G401.6 (cell line): ENCODE measurements around the gene FOSB.
A peak's percentile ranks its signal among the peaks of the same experiment; 100 is the strongest.

Experiments
- FAIRE-seq: peaks from 2 replicates; lab custom pipeline; 2012; peaks lifted over from hg19 to GRCh38; lab: Jason Lieb, UNC

FOSB gene

DNA sequence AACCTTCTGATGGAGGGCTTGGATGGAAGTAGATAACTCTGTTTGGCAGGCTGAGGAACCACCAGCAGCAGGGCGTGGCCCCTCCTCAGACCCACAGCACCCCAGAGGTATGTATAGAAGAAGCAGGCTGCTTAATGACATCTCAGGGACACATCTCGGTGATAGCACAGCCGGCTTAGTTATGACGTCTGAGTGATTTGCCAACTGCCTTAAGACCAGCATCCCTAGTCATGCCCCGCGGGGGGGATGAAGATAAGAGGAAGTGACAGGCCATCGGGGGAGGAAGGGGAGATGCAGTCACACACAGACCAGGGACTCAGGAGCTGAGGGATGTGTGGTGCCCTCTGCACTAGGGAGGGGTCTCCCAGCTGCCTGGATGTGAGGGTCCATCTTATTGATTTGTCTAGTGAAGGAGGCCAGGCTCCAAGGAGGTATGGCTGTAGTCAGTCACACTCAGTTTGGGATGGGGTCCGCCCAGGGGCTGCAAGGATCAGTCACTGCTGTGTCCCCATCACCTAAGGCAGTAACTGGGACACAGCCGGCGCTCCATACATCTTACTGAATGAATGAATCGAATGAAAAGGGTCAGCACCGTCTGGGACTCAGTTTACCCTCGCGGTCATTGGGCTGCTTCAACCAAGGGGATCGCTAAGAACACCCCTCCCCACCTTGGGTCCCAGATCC lies 24.9 kb upstream of the FOSB start:
- no peak for FAIRE-seq

- peak; percentile 91 for FAIRE-seq
Observed at GRCh38 chr19:45443462-45444317, 24.1 kb upstream of the FOSB start.

GRCh38 chr19:45444318-45445041 lies 23.3 kb upstream of the FOSB start:
- no peak for FAIRE-seq

DNA sequence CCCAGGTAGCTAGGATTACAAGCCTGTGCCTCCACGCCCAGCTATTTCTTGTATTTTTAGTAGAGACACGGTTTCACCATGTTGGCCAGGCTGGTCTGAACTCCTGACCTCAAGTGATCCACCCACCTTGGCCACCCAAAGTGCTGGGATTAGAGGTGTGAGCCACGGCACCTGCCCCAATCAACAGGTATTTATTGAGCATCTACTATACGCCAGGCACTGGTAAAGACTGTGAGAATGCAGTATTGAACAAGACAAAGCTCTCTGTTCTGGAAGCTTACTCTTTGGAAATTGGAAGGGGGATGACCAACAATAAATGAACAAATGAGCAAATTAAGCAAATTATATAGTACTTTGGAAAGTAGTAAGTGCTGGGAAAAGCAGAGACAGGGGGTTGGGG lies 22.7 kb upstream of the FOSB start:
- no peak for FAIRE-seq

- peak; percentile 25 for FAIRE-seq
Observed at GRCh38 chr19:45446295-45446694, 21.5 kb upstream of the FOSB start.

GRCh38 chr19:45446944-45447343 lies 20.9 kb upstream of the FOSB start:
- no peak for FAIRE-seq

DNA sequence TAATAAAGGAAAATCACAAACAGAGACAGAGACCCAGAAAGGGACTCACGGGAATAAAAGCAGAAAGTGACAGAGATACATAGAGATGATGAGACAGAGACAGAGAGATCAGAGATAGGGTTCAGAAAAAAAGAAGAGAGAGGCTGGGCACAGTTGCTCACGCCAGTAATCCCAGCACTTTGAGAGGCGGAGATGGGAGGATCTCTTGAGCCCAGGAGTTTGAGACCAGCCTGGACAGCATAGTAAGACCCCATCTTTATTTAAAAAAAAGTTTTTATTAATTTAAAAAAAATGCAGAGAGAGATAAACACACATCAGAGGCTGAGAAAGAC lies 19.4 kb upstream of the FOSB start:
- FAIRE-seq: no peak

DNA sequence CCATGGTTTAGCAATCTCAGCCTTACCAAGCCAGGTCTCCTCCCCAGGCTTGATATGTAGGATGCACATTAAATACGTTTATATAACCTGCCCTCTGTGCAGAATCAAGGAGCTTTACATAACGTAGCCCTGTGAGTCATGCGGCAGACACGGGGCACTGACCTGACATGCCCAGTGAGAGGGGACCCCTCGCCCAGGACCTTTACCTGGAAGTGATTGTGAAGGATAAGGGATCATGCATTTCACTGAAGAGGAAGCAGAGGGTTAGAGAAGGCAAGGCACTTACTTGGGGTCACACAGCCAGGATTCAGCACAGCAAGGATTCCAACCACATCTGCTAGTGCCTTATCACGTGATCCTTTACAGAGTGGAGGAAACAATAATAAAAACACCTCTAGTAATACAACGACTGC lies 18.9 kb upstream of the FOSB start:
- FAIRE-seq: no peak

GRCh38 chr19:45450012-45450333 lies 17.8 kb upstream of the FOSB start:
- FAIRE-seq: no peak

- FAIRE-seq: no peak
Observed at GRCh38 chr19:45451131-45451849, 16.5 kb upstream of the FOSB start.

DNA sequence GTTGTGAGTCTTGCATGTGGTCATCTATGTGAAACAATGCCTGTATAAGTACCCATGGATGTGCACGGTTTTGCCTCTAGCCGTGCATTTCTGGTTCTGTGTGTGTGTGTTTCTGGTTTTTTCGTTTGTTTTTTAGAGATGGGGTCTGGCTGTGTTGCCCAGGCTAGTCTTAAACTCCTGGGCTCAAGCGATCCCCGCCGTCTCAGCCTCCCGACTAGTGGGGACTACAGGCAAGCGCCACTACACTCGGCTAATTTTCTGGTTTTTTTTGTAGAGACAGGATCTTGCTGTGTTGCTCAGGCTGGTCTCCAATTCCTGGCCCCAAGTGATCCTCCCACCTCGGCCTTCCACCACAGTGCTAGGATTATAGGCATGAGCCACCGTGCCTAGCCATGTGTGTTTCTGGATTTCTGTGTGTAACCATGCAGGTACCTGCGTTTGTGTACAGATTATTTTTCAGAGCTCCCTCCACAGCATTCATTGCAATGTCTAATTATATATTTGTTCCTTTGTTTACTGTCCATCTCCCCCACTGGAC lies 15.9 kb upstream of the FOSB start:
- no peak for FAIRE-seq

GRCh38 chr19:45455707-45456499 lies 11.9 kb upstream of the FOSB start:
- FAIRE-seq: peak; percentile 94

- FAIRE-seq: no peak
Observed at GRCh38 chr19:45456500-45456815, 11.3 kb upstream of the FOSB start.

DNA sequence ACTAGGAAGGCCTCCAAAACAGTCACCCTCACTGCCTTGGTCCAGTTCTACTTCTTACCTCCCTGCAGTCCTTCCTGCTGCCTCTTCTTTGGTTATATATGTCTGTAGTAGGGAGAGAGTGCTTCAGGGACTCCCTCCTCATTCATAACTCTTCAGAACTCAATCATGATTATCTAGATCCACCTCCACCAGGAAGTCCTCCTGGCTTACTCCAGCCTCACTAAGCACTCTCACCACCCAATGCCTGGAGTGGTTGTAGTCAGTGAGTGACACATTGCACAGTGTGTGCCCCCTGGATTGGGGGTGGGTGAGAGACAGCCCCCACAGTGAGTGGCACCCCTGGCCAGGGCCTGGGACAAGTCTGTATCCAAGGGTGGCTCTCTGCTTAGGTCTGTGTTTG lies 10.0 kb upstream of the FOSB start:
- no peak for FAIRE-seq

- FAIRE-seq: no peak
Observed at GRCh38 chr19:45460807-45461347, 6.9 kb upstream of the FOSB start.

- no peak for FAIRE-seq
Observed at GRCh38 chr19:45462174-45462573, 5.6 kb upstream of the FOSB start.

GRCh38 chr19:45463241-45463640 lies 4.6 kb upstream of the FOSB start:
- FAIRE-seq: no peak

DNA sequence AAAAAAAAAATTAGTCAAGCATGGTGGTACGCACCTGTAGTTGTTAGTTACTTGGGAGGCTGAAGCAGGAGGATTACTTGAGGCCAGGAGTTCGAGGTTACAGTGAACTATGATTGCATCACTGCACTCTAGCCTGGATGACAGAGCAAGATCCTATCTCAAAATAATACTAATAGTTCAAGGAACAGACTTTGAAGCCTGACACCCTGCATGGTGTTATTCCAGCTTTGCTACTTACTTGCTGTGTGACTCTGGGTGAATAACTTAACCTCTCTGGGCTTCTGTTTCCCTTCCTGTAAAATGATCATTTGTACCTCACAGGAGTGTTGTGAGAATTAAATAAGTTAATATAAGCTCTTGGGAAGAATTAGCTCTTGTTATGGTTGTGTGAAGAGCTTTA lies 3.5 kb upstream of the FOSB start:
- no peak for FAIRE-seq

- no peak for FAIRE-seq
Observed at GRCh38 chr19:45464852-45465441, 2.8 kb upstream of the FOSB start.

- FAIRE-seq: no peak
Observed at GRCh38 chr19:45467115-45467455, 711 bp upstream of the FOSB start.

- no peak for FAIRE-seq
Observed at GRCh38 chr19:45468159-45468651, 409 bp downstream of the FOSB start.
